ENCODE measurements around the gene OPN1SW. TPM values are rescaled to one million over a fixed set of nuclear protein-coding genes. Genes with fewer than 3 reads are reported as not detected.

The OPN1SW gene
- not detected in 2 replicates for total RNA-seq (2014; rRNA removed; shearing (Covaris generic); ENCODE audit: low replicate concordance)

GRCh38 chr7:128775744-128776474 is at the start of gene OPN1SW:
Gene OPN1SW (minus strand): TSS chr7:128775794. CDS start chr7:128775781, 13 bp downstream.
- H3K27me3 ChIP-seq (ENCODE audit: low read length): no peaks in the 10 kb centered on the region
- no peaks in the 10 kb centered on the region for H3K4me1 ChIP-seq (ENCODE audit: low read length)
- no peaks in the 10 kb centered on the region for H3K79me2 ChIP-seq (ENCODE audit: low read length)
- H3K4me3 ChIP-seq (ENCODE audit: low read length): no peak within 1 kb of the TSS
- H4K20me1 ChIP-seq (ENCODE audit: insufficient read depth, low read depth, low read length): no peaks in the 10 kb centered on the region
- peaks cover 25% of the 10 kb centered on the region for H3K36me3 ChIP-seq (ENCODE audit: insufficient read depth, low read length)
- no peaks in the 10 kb centered on the region for H3K9me2 ChIP-seq (replicated peaks; ENCODE audit: insufficient read depth, low read length)
- H3K27ac ChIP-seq (ENCODE audit: low read length): no peak within 1 kb of the TSS
- no peak within 1 kb of the TSS for H3K9ac ChIP-seq (ENCODE audit: low read length)
- no peak for DNase-seq
- no peak within 1 kb of the TSS for H2AFZ ChIP-seq (ENCODE audit: low read length)
- no peaks in the 10 kb centered on the region for H3K9me3 ChIP-seq (ENCODE audit: low read length)
- no peak within 1 kb of the TSS for H3K4me2 ChIP-seq (ENCODE audit: low read depth, low read length, poor library complexity, severe bottlenecking)

- Histone ChIP-seq H4K20me1 (ENCODE audit: insufficient read depth, low read depth, low read length) (no peaks in the 10 kb centered on the region), H3K9me3 (ENCODE audit: low read length) (no peaks in the 10 kb centered on the region), H3K9me2 (replicated peaks; ENCODE audit: insufficient read depth, low read length) (no peaks in the 10 kb centered on the region), H3K4me3 (ENCODE audit: low read length) (no peak overlapping the region), H3K79me2 (ENCODE audit: low read length) (no peaks in the 10 kb centered on the region), H3K4me1 (ENCODE audit: low read length) (no peaks in the 10 kb centered on the region), H3K4me2 (ENCODE audit: low read depth, low read length, poor library complexity, severe bottlenecking) (no peak overlapping the region), H3K27me3 (ENCODE audit: low read length) (no peaks in the 10 kb centered on the region), H2AFZ (ENCODE audit: low read length) (no peak overlapping the region), H3K9ac (ENCODE audit: low read length) (no peak overlapping the region), H3K36me3 (ENCODE audit: insufficient read depth, low read length) (no peaks in the 10 kb centered on the region), H3K27ac (ENCODE audit: low read length) (no peak overlapping the region)
- DNase-seq: no peak
These were observed 46.1 kb upstream of the OPN1SW start for GRCh38 chr7:128821724-128822123.

GRCh38 chr7:128818694-128819093 is 43.1 kb upstream of the OPN1SW start:
- no peaks in the 10 kb centered on the region for H3K9me2 ChIP-seq (replicated peaks; ENCODE audit: insufficient read depth, low read length)
- H3K79me2 ChIP-seq (ENCODE audit: low read length): no peaks in the 10 kb centered on the region

GRCh38 chr7:128815289-128815942 is 39.8 kb upstream of the OPN1SW start:
- H3K9me3 ChIP-seq (ENCODE audit: low read length): no peaks in the 10 kb centered on the region
- no peaks in the 10 kb centered on the region for H3K79me2 ChIP-seq (ENCODE audit: low read length)
- H3K9me2 ChIP-seq (replicated peaks; ENCODE audit: insufficient read depth, low read length): no peaks in the 10 kb centered on the region
- H3K9ac ChIP-seq (ENCODE audit: low read length): no peak overlapping the region
- DNase-seq: no peak
- no peak overlapping the region for H3K4me3 ChIP-seq (ENCODE audit: low read length)
- H3K36me3 ChIP-seq (ENCODE audit: insufficient read depth, low read length): 0 out of 2 replicates have a peak, but pooled peaks cover 2% of the 10 kb centered on the region
- no peaks in the 10 kb centered on the region for H4K20me1 ChIP-seq (ENCODE audit: insufficient read depth, low read depth, low read length)
- H3K27ac ChIP-seq (ENCODE audit: low read length): no peak overlapping the region
- no peaks in the 10 kb centered on the region for H3K4me1 ChIP-seq (ENCODE audit: low read length)
- H3K27me3 ChIP-seq (ENCODE audit: low read length): no peaks in the 10 kb centered on the region
- H2AFZ ChIP-seq (ENCODE audit: low read length): no peak overlapping the region
- no peak overlapping the region for H3K4me2 ChIP-seq (ENCODE audit: low read depth, low read length, poor library complexity, severe bottlenecking)

More at GRCh38 chr7:128818694-128819093, 43.1 kb upstream of the OPN1SW start:
- Histone ChIP-seq H3K4me2 (ENCODE audit: low read depth, low read length, poor library complexity, severe bottlenecking) (no peak overlapping the region), H3K36me3 (ENCODE audit: insufficient read depth, low read length) (no peaks in the 10 kb centered on the region), H3K9me3 (ENCODE audit: low read length) (no peaks in the 10 kb centered on the region), H2AFZ (ENCODE audit: low read length) (no peak overlapping the region), H3K27ac (ENCODE audit: low read length) (no peak overlapping the region), H3K27me3 (ENCODE audit: low read length) (no peaks in the 10 kb centered on the region), H4K20me1 (ENCODE audit: insufficient read depth, low read depth, low read length) (no peaks in the 10 kb centered on the region), H3K4me3 (ENCODE audit: low read length) (no peak overlapping the region), H3K4me1 (ENCODE audit: low read length) (no peaks in the 10 kb centered on the region), H3K9ac (ENCODE audit: low read length) (no peak overlapping the region)
- no peak for DNase-seq

GRCh38 chr7:128814499-128814898 is 38.9 kb upstream of the OPN1SW start:
- no peak for DNase-seq
- Histone ChIP-seq H3K4me2 (ENCODE audit: low read depth, low read length, poor library complexity, severe bottlenecking) (no peak overlapping the region), H3K36me3 (ENCODE audit: insufficient read depth, low read length) (0 out of 2 replicates have a peak, but pooled peaks cover 5% of the 10 kb centered on the region), H3K27ac (ENCODE audit: low read length) (no peak overlapping the region), H3K79me2 (ENCODE audit: low read length) (no peaks in the 10 kb centered on the region), H3K9me3 (ENCODE audit: low read length) (no peaks in the 10 kb centered on the region), H3K9me2 (replicated peaks; ENCODE audit: insufficient read depth, low read length) (no peaks in the 10 kb centered on the region), H2AFZ (ENCODE audit: low read length) (no peak overlapping the region), H4K20me1 (ENCODE audit: insufficient read depth, low read depth, low read length) (no peaks in the 10 kb centered on the region), H3K4me3 (ENCODE audit: low read length) (no peak overlapping the region), H3K4me1 (ENCODE audit: low read length) (no peaks in the 10 kb centered on the region), H3K9ac (ENCODE audit: low read length) (no peak overlapping the region), H3K27me3 (ENCODE audit: low read length) (no peaks in the 10 kb centered on the region)

GRCh38 chr7:128812514-128813168 is 37.0 kb upstream of the OPN1SW start:
- Histone ChIP-seq H3K27ac (ENCODE audit: low read length) (no peak overlapping the region), H3K9ac (ENCODE audit: low read length) (no peak overlapping the region), H3K4me2 (ENCODE audit: low read depth, low read length, poor library complexity, severe bottlenecking) (no peak overlapping the region)

GRCh38 chr7:128811631-128812430 is 36.2 kb upstream of the OPN1SW start:
- H3K79me2 ChIP-seq (ENCODE audit: low read length): no peaks in the 10 kb centered on the region
- H3K4me2 ChIP-seq (ENCODE audit: low read depth, low read length, poor library complexity, severe bottlenecking): no peak overlapping the region
- no peaks in the 10 kb centered on the region for H3K9me3 ChIP-seq (ENCODE audit: low read length)
- H3K27me3 ChIP-seq (ENCODE audit: low read length): no peaks in the 10 kb centered on the region
- peaks cover 9% of the 10 kb centered on the region; the same call in 1 of the 2 replicates for H3K36me3 ChIP-seq (ENCODE audit: insufficient read depth, low read length)
- no peak overlapping the region for H3K9ac ChIP-seq (ENCODE audit: low read length)
- no peak for DNase-seq
- no peak overlapping the region for H2AFZ ChIP-seq (ENCODE audit: low read length)
- no peaks in the 10 kb centered on the region for H3K9me2 ChIP-seq (replicated peaks; ENCODE audit: insufficient read depth, low read length)
- no peak overlapping the region for H3K4me3 ChIP-seq (ENCODE audit: low read length)
- no peaks in the 10 kb centered on the region for H3K4me1 ChIP-seq (ENCODE audit: low read length)
- no peaks in the 10 kb centered on the region for H4K20me1 ChIP-seq (ENCODE audit: insufficient read depth, low read depth, low read length)
- H3K27ac ChIP-seq (ENCODE audit: low read length): no peak overlapping the region

More at GRCh38 chr7:128812514-128813168, 37.0 kb upstream of the OPN1SW start:
- H3K4me1 ChIP-seq (ENCODE audit: low read length): no peaks in the 10 kb centered on the region
- no peak overlapping the region for H3K4me3 ChIP-seq (ENCODE audit: low read length)
- DNase-seq: no peak
- H3K9me2 ChIP-seq (replicated peaks; ENCODE audit: insufficient read depth, low read length): no peaks in the 10 kb centered on the region
- no peaks in the 10 kb centered on the region for H3K79me2 ChIP-seq (ENCODE audit: low read length)
- H2AFZ ChIP-seq (ENCODE audit: low read length): no peak overlapping the region
- no peaks in the 10 kb centered on the region for H3K9me3 ChIP-seq (ENCODE audit: low read length)
- peaks cover 6% of the 10 kb centered on the region; the same call in 1 of the 2 replicates for H3K36me3 ChIP-seq (ENCODE audit: insufficient read depth, low read length)
- H4K20me1 ChIP-seq (ENCODE audit: insufficient read depth, low read depth, low read length): no peaks in the 10 kb centered on the region
- H3K27me3 ChIP-seq (ENCODE audit: low read length): no peaks in the 10 kb centered on the region

All from Karpas-422 (cell line).